ENCODE results near the gene NAB2. TPM values are rescaled to one million over a fixed set of nuclear protein-coding genes. Genes with fewer than 3 reads are reported as not detected.

Gene NAB2
- total and polyA plus RNA-seq, 2 of the 8 experiments (the other 6 are each of a cell fraction or from before 2014, with no cell fraction given): 20.9 to 23.5 TPM

DNA sequence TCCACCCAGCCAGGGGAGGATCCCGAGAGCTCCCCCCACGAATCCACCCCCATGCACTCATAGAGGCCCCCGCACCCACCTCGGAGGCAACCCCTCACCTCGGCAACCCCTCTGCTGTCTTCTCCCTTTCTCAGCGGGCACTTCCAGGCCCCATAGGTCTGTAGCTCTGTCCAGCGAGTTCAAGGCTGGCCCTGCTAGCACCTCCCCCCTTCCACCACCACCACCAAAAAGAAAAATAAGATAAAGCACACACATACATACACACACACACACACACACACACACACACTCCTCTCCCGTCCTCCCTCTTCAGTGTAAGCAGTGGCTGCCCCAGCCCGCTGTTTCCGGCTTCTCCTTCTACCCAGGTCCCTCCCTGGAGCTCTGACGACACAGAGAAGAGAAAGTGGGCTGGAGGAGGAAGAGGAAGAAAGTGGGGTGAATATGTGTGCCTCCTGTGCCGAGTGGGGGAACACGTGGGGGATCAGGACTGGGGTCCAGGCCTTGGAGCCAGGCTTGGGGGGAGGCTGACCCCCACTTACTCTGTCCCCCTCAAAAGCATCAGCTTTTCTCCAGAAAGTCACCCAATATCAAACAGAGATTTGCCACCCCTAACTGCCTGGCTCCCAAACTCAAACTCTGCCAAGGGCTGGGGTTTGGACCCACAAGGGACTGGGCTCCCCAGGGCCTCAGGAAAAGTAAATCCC, 22.3 kb downstream of the NAB2 start, which contains the start of gene STAT6 (continued):
- TF ChIP-seq, protein P1, sequence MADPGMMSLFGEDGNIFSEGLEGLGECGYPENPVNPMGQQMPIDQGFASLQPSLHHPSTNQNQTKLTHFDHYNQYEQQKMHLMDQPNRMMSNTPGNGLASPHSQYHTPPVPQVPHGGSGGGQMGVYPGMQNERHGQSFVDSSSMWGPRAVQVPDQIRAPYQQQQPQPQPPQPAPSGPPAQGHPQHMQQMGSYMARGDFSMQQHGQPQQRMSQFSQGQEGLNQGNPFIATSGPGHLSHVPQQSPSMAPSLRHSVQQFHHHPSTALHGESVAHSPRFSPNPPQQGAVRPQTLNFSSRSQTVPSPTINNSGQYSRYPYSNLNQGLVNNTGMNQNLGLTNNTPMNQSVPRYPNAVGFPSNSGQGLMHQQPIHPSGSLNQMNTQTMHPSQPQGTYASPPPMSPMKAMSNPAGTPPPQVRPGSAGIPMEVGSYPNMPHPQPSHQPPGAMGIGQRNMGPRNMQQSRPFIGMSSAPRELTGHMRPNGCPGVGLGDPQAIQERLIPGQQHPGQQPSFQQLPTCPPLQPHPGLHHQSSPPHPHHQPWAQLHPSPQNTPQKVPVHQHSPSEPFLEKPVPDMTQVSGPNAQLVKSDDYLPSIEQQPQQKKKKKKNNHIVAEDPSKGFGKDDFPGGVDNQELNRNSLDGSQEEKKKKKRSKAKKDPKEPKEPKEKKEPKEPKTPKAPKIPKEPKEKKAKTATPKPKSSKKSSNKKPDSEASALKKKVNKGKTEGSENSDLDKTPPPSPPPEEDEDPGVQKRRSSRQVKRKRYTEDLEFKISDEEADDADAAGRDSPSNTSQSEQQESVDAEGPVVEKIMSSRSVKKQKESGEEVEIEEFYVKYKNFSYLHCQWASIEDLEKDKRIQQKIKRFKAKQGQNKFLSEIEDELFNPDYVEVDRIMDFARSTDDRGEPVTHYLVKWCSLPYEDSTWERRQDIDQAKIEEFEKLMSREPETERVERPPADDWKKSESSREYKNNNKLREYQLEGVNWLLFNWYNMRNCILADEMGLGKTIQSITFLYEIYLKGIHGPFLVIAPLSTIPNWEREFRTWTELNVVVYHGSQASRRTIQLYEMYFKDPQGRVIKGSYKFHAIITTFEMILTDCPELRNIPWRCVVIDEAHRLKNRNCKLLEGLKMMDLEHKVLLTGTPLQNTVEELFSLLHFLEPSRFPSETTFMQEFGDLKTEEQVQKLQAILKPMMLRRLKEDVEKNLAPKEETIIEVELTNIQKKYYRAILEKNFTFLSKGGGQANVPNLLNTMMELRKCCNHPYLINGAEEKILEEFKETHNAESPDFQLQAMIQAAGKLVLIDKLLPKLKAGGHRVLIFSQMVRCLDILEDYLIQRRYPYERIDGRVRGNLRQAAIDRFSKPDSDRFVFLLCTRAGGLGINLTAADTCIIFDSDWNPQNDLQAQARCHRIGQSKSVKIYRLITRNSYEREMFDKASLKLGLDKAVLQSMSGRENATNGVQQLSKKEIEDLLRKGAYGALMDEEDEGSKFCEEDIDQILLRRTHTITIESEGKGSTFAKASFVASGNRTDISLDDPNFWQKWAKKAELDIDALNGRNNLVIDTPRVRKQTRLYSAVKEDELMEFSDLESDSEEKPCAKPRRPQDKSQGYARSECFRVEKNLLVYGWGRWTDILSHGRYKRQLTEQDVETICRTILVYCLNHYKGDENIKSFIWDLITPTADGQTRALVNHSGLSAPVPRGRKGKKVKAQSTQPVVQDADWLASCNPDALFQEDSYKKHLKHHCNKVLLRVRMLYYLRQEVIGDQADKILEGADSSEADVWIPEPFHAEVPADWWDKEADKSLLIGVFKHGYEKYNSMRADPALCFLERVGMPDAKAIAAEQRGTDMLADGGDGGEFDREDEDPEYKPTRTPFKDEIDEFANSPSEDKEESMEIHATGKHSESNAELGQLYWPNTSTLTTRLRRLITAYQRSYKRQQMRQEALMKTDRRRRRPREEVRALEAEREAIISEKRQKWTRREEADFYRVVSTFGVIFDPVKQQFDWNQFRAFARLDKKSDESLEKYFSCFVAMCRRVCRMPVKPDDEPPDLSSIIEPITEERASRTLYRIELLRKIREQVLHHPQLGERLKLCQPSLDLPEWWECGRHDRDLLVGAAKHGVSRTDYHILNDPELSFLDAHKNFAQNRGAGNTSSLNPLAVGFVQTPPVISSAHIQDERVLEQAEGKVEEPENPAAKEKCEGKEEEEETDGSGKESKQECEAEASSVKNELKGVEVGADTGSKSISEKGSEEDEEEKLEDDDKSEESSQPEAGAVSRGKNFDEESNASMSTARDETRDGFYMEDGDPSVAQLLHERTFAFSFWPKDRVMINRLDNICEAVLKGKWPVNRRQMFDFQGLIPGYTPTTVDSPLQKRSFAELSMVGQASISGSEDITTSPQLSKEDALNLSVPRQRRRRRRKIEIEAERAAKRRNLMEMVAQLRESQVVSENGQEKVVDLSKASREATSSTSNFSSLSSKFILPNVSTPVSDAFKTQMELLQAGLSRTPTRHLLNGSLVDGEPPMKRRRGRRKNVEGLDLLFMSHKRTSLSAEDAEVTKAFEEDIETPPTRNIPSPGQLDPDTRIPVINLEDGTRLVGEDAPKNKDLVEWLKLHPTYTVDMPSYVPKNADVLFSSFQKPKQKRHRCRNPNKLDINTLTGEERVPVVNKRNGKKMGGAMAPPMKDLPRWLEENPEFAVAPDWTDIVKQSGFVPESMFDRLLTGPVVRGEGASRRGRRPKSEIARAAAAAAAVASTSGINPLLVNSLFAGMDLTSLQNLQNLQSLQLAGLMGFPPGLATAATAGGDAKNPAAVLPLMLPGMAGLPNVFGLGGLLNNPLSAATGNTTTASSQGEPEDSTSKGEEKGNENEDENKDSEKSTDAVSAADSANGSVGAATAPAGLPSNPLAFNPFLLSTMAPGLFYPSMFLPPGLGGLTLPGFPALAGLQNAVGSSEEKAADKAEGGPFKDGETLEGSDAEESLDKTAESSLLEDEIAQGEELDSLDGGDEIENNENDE (IDR thresholded peaks at IDR 0.05; ENCODE audit: insufficient replicate concordance, low read length): no peak
- TF ChIP-seq SIX5 (IDR thresholded peaks at IDR 0.05; ENCODE audit: low read depth, low read length): no peak
- no peak for TF ChIP-seq KDM4A (IDR thresholded peaks at IDR 0.05; ENCODE audit: low read depth, low read length, severe bottlenecking)
- no peak for TF ChIP-seq HDAC2 (IDR thresholded peaks at IDR 0.05; ENCODE audit: borderline replicate concordance in 1 of 2, low read depth in 2 of 2, low read length in 2 of 2)
- TF ChIP-seq NRF1 (IDR thresholded peaks at IDR 0.05; ENCODE audit: low read depth, low read length): no peak
- no peak for TF ChIP-seq RAD21 (IDR thresholded peaks at IDR 0.05 in 1 of 2, conservative IDR thresholded peaks at IDR 0.05 in 1 of 2; ENCODE audit: low read depth in 2 of 2, low read length in 2 of 2)
- TF ChIP-seq SP1 (IDR thresholded peaks at IDR 0.05; ENCODE audit: low read depth, low read length): no peak
